Activated gamma-delta T cell (primary cell): ENCODE results near the gene CCDC38.
"Not testable (repeated sequence)": the region's sequence is repeated elsewhere in the genome, so short reads cannot be mapped to it uniquely, and the experiment has no call there.

Source experiments
- DNase-seq: peaks from one replicate; lab custom pipeline; 2025; lab: John Stamatoyannopoulos, UW
- total RNA-seq, 2 donors: gene quantifications; one replicate each; lab custom pipeline; 2026; lab: John Stamatoyannopoulos, UW

Gene CCDC38
- total RNA-seq: 0 to 0.10 reads per million in 2 donors

GRCh38 chr12:95942524-95943329 lies at the start of gene CCDC38:
TSS of gene CCDC38 (minus strand) at chr12:95942614. CDS start at chr12:95936509, 6,105 bp downstream.
- DNase-seq: peak; percentile 29

DNA sequence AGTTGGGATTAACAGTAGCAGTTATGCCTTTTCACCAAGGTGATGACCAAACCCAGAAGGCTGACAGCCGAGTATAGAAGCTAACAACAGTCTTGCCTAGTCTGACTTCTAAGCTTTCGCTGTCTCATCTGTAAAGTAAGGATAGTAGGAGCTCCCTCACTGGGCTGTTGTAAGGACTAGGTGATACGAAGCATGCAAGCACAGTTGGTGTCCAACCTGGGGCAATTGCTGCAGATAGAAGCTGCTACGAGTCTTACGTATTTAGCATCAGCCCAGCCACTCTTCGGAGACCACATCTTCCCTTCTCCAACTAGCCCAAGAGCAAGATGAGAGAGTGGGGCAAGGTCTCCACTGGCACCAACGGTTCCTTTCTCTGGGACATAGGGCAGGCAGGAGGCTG lies 47.7 kb upstream of the CCDC38 start:
- no peak for DNase-seq

- no peak for DNase-seq
Measured at GRCh38 chr12:95989504-95990123, 47.2 kb upstream of the CCDC38 start.

DNA sequence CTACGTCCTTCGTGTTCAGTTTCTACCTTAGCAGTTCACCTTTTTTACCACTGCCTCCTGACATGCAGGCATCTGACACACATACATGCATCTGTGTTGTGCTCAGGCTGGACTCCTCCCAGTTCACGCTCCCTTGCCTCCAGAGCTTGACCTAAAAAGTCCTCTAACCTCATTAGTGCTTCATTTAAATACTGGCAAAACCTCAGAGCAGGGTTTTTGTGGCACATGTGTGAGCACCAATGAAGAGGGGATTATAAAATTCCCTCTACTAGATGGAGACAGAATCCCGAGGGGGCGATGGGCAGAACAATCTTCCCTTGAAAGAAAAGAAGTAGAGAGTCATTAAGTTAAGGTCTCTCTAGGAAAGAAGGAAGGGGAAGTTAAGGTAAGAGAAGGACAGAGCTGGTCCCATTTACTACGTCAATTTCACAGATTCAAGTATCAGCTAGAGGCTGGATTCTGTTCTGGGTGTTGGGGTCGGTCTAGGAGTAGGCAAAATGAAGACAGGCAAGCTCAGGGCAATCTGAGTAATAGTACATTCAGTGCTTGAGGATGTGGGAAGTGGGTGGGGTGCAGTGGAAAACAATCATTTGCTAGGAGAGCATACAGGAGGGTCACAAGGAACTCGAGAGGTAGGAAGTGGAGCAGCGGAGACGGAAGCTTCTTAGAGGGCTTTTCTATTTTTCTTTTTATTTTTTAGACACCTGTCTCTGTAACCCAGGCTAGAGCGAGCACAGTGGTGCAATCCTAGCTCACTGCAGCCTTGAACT lies 46.3 kb upstream of the CCDC38 start:
- no peak for DNase-seq

DNA sequence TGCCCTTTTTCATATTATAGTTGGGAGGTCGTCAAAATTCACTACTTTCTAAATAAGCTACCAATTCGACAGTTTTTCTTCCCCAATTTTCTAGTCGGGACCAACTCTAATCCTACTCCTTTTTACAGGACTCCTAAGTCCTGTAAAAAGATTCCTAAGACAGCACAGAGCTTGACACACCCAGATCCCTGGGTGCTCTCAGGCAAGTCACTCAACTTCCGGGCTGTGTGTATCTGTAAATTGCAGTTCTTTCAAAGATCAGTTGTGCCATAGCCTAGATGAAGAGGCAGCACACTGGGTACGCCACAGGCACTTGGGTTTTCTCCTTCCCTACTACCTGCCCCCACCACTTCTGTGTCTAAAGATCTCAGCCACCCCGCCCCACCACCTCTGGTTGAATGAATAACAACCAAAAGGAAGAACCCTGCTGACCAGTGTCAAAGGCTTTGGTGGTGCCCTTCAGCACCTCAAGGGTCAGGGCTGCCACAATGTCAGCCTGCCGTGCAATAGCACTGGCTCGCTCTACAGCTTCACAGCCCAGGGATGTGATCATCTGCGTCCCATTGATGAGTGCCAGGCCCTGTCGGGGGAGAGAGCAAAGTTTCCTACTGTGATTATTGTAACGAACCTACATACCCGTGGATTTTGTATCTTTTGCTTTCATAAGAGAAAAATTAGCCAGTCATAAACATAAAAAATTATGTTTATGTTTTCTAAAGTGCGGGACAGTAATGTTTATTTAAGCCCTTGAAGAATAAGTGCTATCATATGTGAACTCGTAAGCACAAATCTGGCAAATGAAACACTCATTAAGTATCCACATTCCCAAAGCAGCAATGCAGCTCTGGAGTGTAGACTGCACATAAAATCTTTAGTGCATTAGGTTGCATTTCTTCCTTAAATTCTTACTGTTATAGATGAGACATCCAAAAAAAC lies 44.5 kb upstream of the CCDC38 start:
- no peak for DNase-seq

DNA sequence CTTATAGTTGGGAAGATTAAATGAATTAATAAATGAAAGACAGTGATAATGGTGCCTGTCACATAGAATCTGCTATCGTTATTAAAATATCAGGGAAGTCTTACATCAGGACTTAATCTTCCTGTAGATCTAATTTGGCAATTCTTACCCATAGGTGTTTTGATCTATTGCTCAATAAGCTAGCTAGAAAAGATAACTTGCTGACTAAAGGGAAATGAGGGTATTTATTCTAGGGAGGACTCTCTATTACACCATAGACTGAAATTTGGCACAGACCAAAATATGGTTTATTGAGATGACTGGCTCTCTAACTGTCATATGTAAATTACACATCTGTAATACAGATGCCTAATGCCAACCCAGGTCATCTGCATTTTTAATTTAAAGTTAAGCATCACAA lies 42.3 kb upstream of the CCDC38 start:
- DNase-seq: no peak

DNA sequence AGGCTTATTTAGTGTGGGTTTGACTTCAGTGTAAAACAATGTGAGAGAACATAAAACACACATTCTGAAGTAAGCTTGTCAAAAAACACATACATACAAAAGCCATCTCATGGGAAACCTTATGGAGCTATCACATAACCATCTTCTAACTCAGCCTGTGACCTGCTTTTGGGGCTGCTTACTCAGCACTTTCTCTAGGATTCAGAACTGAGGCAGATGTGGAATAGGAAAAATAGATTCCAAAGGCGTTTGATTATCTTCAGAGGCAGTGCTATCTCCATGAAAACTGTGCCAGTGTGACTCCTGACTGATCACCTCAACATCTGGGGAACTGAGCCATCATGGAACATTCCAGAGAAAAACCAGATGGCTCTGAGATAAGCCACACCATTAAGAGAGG lies 40.2 kb upstream of the CCDC38 start:
- no peak for DNase-seq

DNA sequence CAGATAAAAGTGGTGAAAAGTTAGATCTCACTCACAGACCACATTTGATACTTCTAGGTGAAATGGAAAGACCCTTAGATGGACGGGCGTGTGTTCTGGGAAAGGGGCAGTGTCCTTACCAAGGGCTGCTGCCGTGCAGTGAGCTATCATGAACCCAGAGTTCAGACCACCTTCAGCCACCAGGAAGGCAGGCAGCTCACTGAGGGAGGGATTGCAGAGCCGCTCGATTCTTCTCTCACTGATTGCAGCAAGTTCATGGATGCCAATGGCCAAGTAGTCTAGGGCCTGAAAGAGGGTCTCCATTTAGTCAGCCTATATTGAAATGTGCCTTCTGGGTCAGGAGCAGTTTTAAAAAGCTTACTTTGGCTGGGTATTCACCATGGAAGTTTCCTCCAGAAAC lies 38.0 kb upstream of the CCDC38 start:
- no peak for DNase-seq

DNA sequence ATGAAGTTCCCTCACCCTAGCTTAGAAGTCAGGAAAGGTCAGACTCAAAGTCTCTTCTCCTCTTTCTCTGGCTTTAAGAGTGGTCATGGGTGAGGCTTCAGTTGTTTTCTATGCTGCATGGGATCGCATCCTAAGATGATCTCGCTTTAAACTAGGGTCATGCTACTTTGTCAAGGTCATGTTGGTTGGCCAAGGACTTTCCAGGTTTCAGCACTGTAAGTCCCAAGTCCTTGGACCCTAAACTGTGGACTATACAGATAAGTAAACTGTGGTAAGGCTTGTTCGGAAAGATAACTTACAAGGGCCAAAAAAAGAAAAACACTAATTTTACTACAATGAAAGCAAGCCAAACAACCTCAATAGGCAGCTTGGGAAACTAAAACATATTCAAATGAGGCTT lies 36.4 kb upstream of the CCDC38 start:
- no peak for DNase-seq

DNA sequence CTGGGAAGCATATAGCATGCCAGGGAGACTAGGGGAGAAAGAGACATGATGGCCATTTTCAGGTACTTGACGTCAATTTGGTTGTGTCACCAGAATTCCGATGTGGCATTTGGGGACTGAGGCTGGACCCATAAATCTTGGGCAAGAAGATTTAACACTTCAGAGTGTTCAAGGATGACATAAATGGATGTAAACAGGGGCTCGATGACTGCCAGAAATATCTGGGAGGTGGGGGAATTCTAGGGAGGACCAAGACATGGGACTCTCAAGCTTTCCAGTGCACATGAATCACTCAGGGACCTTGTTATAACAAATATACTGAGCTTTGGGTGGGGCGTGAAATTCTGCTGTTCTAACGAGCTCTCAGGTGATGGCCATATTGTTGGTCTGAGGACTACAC lies 35.9 kb upstream of the CCDC38 start:
- no peak for DNase-seq

DNA sequence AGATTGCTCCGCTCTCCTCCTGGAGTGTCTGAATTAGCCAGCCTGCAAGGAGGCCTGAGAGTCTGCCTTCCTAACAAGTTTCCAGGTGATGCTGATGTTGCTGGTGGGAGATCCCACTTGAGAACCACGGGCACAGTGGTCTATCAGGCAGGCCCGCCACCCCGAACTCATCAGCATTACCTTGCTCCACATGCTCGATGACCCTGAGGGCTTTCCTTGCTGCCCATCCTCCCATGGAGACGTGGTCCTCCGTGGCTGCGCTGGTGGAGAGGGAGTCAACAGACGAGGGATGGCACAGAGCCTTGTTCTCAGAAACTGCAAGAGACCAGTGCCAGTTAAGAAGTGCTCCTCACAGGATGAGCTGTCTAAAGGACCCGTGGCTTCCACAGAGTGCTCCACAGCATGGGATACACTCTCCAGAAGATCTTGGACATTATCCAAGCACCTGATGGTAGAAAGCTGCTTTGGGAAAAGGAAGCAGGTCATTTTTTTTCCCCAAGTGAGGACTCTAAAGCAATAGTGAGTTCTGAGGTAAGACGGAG lies 35.4 kb upstream of the CCDC38 start:
- no peak for DNase-seq

DNA sequence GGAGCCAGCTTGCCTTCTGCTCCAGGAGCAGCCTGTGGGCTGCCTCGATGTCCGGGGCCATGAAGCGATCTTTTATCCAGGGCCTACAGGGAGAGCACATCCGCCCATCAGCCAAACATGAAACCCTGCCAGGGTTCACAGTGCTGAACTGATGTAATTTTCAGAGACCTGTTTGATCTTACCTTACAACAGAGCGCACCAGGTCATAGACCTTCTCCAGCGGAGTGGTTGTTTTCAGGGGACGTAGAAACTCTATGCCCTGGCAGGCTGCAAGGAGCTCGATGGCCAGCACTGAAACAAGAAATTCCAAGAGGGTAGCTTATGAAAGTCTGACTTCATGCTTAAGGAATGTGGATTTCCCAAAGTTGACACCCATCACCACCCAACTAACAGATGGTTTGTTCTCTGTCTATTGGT lies 34.0 kb upstream of the CCDC38 start:
- no peak for DNase-seq

DNA sequence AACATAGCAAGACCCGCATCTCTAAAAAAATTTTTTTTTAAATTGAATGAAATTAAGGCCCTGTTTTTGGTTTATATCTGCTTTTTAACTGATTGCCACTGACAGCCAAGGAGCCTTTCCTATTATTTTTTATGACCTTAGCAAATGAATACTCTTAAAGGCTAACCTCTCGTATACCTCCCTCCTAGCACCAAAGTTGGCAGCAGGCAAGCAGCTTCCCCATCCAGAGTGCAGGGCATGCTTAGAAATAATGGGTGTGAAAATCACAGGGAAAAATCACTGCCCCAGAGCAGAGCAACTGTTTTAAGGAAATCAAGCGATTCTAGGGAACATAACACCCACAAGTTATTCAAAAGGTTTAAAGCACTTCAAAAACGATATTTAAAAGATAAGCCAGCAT lies 33.1 kb upstream of the CCDC38 start:
- DNase-seq: no peak

DNA sequence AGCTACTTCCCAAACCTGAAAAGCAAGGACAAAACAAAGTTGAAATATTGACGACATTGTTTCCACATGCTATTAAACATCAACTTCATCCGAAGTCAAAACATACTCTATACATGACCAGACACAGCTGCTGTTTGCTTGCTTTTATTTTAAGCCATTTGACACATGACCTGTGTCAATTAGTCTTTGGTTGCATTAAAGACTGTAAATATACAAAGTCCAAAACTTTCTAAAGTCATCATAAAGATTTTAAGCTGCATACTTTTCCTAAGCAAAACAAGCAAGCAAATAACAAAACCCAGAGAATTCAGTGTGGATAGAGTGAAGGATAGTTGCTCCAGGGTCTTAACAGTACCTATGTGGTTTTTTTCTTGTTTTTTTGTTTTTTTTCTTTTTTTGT lies 31.9 kb upstream of the CCDC38 start:
- DNase-seq: no peak

DNA sequence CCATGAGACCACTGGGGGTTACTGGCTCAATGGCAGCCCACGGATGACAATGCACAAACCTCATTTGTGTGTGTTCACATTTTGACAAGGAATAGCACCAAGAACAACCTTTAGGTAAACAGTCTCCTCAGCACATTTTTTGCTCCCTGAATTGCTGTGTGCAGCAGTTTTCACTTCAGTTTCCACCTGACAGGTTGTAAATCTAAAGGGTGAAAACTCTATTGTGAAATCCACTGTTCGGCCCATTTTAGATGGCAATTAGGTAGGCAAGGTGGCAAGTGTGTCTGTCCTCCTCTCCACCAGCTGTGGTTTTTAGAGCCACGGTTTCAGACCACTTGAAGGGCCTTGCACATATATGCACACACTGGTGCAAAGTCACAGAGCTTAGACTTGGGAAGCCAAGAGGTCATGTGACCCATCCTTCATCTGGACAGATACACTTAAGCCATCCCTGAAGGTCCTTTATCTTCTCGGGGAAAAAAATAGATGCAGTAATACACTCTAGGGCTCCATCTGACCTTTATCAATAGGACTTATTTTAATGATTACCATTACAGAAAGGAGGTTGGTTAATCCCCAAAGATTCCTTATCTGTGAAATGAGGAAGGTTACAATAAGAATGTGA lies 30.5 kb upstream of the CCDC38 start:
- no peak for DNase-seq

GRCh38 chr12:95970905-95971304 lies 28.5 kb upstream of the CCDC38 start:
- no peak for DNase-seq

DNA sequence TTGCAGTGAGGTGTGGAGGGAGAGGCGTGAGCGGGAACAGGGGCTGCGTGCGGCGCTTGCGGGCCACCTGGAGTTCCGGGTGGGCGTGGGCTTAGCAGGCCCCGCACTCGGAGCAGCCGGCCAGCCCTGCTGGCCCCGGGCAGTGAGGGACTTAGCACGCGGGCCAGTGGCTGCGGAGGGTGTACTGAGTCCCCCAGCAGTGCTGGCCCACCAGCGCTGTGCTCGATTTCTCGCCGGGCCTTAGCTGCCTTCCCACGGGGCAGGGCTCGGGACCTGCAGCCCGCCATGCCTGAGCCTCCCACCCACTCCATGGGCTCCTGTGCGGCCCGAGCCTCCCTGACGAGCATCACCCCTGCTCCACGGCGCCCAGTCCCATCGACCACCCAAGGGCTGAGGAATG lies 26.7 kb upstream of the CCDC38 start:
- DNase-seq: not testable (repeated sequence)

DNA sequence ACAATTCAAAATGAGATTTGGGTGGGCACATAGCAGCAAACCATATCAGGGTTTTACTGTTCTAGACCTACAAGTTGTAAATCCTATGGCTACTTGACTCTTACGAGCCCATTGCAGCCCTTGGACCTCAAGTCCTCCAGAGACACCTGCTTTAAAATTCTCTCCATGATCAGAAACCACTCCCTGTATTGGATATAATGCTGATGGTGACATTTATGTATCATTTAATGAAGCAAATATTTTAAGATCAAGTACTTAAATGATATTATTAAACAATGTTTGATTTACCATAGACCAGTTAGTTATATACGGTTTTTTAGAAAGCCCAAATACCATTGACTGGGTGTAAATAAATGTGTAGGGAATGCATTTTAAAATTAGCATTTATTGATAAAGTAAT lies 24.9 kb upstream of the CCDC38 start:
- DNase-seq: no peak

DNA sequence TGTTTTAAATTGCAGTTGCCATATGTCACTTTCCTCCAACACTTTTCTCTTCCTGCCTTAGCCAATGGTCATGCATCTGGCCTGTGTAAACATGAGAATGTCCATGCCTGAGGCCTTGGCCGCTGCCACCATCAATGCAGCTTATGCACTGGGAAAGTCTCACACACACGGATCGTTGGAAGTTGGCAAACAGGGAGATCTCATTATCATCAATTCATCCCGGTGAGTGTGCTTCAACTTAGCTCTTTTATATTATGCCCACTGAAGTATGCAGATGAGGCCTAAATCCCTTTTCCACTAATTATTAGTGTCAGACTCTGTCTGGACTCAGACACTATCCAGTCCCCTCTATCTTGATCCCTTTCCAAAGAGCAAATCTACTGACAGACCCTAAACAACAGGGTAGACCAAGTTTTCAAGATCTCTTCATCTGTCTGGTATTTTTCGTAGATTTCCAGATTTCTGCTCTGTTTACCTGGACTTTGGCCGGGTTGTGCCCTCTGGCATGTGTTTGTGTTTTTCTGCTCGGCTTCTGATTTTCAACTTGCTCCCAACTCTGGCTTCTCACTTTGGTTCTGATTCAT lies 24.0 kb upstream of the CCDC38 start:
- no peak for DNase-seq

DNA sequence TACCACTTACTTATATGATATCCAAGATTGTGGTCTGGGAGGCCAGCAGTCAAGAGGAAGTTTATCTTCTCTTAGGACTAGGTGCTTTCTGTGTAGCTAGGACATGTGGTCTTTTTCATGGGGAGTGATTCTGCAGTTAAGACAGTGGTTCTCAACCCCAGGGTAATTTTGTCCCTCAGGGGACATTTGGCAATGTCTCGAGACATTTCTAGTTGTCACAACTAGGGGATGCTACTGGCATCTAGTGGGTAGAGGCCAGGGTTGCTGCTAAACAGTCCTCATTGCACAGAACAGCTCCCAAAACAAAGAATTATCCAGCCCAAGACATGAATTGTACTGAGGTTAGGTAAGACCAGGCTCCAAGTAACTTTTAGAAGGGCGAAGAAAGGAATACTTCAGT lies 20.7 kb upstream of the CCDC38 start:
- DNase-seq: no peak

GRCh38 chr12:95962222-95962621 lies 19.8 kb upstream of the CCDC38 start:
- DNase-seq: no peak
